ENCODE results near the gene ALOXE3. TPM values are rescaled to one million over a fixed set of nuclear protein-coding genes. Genes with fewer than 3 reads are reported as not detected.

The ALOXE3 gene
- polyA plus RNA-seq, 2 of the 4 experiments (the other 2 are of a cell fraction) = 0.35 to 0.40 TPM

GRCh38 chr17:8075574-8076342 lies 42.6 kb downstream of the ALOXE3 start:
- Histone ChIP-seq H3K4me2 (no peak overlapping the region), H3K4me1 (peaks cover 18% of the 10 kb centered on the region), H3K4me3 (no peak overlapping the region), H3K27ac (no peak overlapping the region), H3K9me3 (no peaks in the 10 kb centered on the region)
- DNase-seq (ENCODE audit: low read depth in 1 of 2, low spot score in 1 of 2) (no peak), FAIRE-seq (no peak), ATAC-seq (no peak)
- POLR2A ChIA-PET = interaction anchor here (0.5 kb wide), 1 partner anchor 672 kb away, joined by 14 read pairs; the partner anchor contains the start of gene TMEM256
- TF ChIP-seq MYC (IDR thresholded peaks at IDR 0.05; ENCODE audit: borderline replicate concordance, low read length) = no peak
- no peak for TF ChIP-seq EP300 (IDR thresholded peaks at IDR 0.05)
- no peak for TF ChIP-seq PBX3 (IDR thresholded peaks at IDR 0.05)
- no peak for TF ChIP-seq FOXS1 (CRISPR knock-in tag; IDR thresholded peaks at IDR 0.05)
- 79% methylated on average over 14 of the region's 14 CpGs for WGBS (ENCODE audit: missing lambda C conversion rate)
- CTCF ChIA-PET = interaction anchor here (0.6 to 27.4 kb wide), 11 partner anchors 13 to 225 kb away, joined by 3 to 1490 read pairs (median 7); partner anchors contain the start of genes ALOX12B, ALOXE3, CNTROB and TRAPPC1

GRCh38 chr17:8075081-8075480 lies 43.2 kb downstream of the ALOXE3 start:
- no peak for DNase-seq (ENCODE audit: low read depth in 1 of 2, low spot score in 1 of 2)

GRCh38 chr17:8074554-8074953 lies 43.8 kb downstream of the ALOXE3 start:
- ChIA-PET POLR2A (interaction anchor here (0.6 kb wide), 1 partner anchor 1590 kb away, joined by 3 read pairs; no protein-coding TSS in a partner anchor), CTCF (interaction anchor here (0.6 to 27.4 kb wide), 41 partner anchors 14 to 419 kb away, joined by 3 to 1490 read pairs (median 4); partner anchors contain the start of genes ALOX12B, ALOXE3, CNTROB and EFNB3)
- DNase-seq (ENCODE audit: low read depth in 1 of 2, low spot score in 1 of 2) = no peak
- no peak for FAIRE-seq
- H3K4me3 ChIP-seq = no peak overlapping the region
- peak in 1 of 2 experiments; percentile 2; a peak in 2 of 6 replicates for ATAC-seq
- H3K4me2 ChIP-seq = peak overlapping the region; percentile 87; the same call in 2 of the 3 replicates
- TF ChIP-seq ESRRA (IDR thresholded peaks at IDR 0.05; ENCODE audit: borderline replicate concordance, low read length) = no peak
- TF ChIP-seq GATA3 (IDR thresholded peaks at IDR 0.05; ENCODE audit: borderline replicate concordance) = no peak
- no peak for TF ChIP-seq SMC3 (IDR thresholded peaks at IDR 0.05)
- no peak for TF ChIP-seq FOXS1 (CRISPR knock-in tag; IDR thresholded peaks at IDR 0.05)
- peaks cover 10% of the 10 kb centered on the region for H3K4me1 ChIP-seq
- no peak overlapping the region for H3K27ac ChIP-seq
- no peaks in the 10 kb centered on the region for H3K9me3 ChIP-seq
- WGBS (ENCODE audit: missing lambda C conversion rate) = 23% methylated on average over 7 of the region's 7 CpGs

More at GRCh38 chr17:8075081-8075480, 43.2 kb downstream of the ALOXE3 start:
- Histone ChIP-seq H3K4me2 (no peak overlapping the region), H3K4me1 (peaks cover 11% of the 10 kb centered on the region), H3K9me3 (no peaks in the 10 kb centered on the region), H3K4me3 (no peak overlapping the region), H3K27ac (no peak overlapping the region)
- ChIA-PET CTCF (interaction anchor here (0.6 to 27.4 kb wide), 19 partner anchors 13 to 331 kb away, joined by 3 to 1490 read pairs (median 7); partner anchors contain the start of genes ALOX12B, ALOXE3, CNTROB and RNF227), POLR2A (no interaction called here)
- no peak for TF ChIP-seq MYC (IDR thresholded peaks at IDR 0.05; ENCODE audit: borderline replicate concordance, low read length)
- ATAC-seq (no peak), FAIRE-seq (no peak)
- WGBS (ENCODE audit: missing lambda C conversion rate) = 64% methylated on average over 3 of the region's 3 CpGs

- peak; percentile 75 to 92 for ATAC-seq
- H3K4me2 ChIP-seq = peak overlapping the region; percentile 87
- ChIA-PET POLR2A (interaction anchor here (0.5 to 0.8 kb wide), 4 partner anchors 12 to 1591 kb away, joined by 3 to 4 read pairs (median 3); partner anchors contain the start of gene ALOX12B), CTCF (interaction anchor here (0.6 to 27.4 kb wide), 59 partner anchors 14 to 420 kb away, joined by 3 to 1490 read pairs (median 4); partner anchors contain the start of genes ALOX12B, ALOXE3, CNTROB and EFNB3)
- peak; percentile 84 to 91 for DNase-seq (ENCODE audit: low read depth in 1 of 2, low spot score in 1 of 2)
- peak overlapping the region in 1 of 2 experiments; percentile 27; a peak in 2 of 6 replicates for H3K27ac ChIP-seq
- H3K4me1 ChIP-seq = peaks cover 15% of the 10 kb centered on the region
- no peaks in the 10 kb centered on the region for H3K9me3 ChIP-seq
- peak overlapping the region; percentile 34 for H3K4me3 ChIP-seq
- 4% methylated on average over 27 of the region's 28 CpGs for WGBS (ENCODE audit: missing lambda C conversion rate)
- peak; percentile 91 for FAIRE-seq
- no peak for TF ChIP-seq EHMT2 (IDR thresholded peaks at IDR 0.05; ENCODE audit: low read depth)
- peak; percentile 60 for TF ChIP-seq SMC3 (IDR thresholded peaks at IDR 0.05)
- TF ChIP-seq RCOR1 (IDR thresholded peaks at IDR 0.05; ENCODE audit: low read depth, low read length) = no peak
- no peak for TF ChIP-seq EP300 (IDR thresholded peaks at IDR 0.05)
- TF ChIP-seq TFCP2L1 (CRISPR knock-in tag; IDR thresholded peaks at IDR 0.05) = 0 out of 2 replicates have a peak, but pooled peaks have one; percentile 59
- TF ChIP-seq BCL3 (IDR thresholded peaks at IDR 0.05) = no peak
- no peak for TF ChIP-seq FOSL2 (IDR thresholded peaks at IDR 0.05)
- TF ChIP-seq FOSL2 (CRISPR knock-in tag; IDR thresholded peaks at IDR 0.05) = no peak
- TF ChIP-seq CEBPB (IDR thresholded peaks at IDR 0.05) = no peak
- no peak for TF ChIP-seq HOXA7 (CRISPR knock-in tag; IDR thresholded peaks at IDR 0.05)
- no peak for TF ChIP-seq USF2 (IDR thresholded peaks at IDR 0.05)
- peak; percentile 97 for TF ChIP-seq CTCF (IDR thresholded peaks at IDR 0.05)
- peak; percentile 35 to 42; a peak in 2 of 5 replicates for TF ChIP-seq RAD21 (conservative IDR thresholded peaks at IDR 0.05 in 1 of 2, IDR thresholded peaks at IDR 0.05 in 1 of 2)
- TF ChIP-seq CHD2 (IDR thresholded peaks at IDR 0.05; ENCODE audit: low read length, partially characterized antibody) = no peak
- TF ChIP-seq CBX2 (IDR thresholded peaks at IDR 0.05; ENCODE audit: borderline replicate concordance, low read depth) = no peak
These were observed 44.5 kb downstream of the ALOXE3 start for GRCh38 chr17:8073627-8074484.

All from A549 (cell line).